ENCODE results near the gene SYNE1.

GRCh38 chr6:152371775-152372174, 265.4 kb downstream of the SYNE1 start:
- no peak for TF ChIP-seq POLR2A (IDR thresholded peaks at IDR 0.05)
- TF ChIP-seq CTCF (IDR thresholded peaks at IDR 0.05 in 4 of 5, conservative IDR thresholded peaks at IDR 0.05 in 1 of 5) = no peak
